ENCODE data around the gene CAPN1. TPM values are rescaled to one million over a fixed set of nuclear protein-coding genes. Genes with fewer than 3 reads are reported as not detected.

The CAPN1 gene
- total and polyA plus RNA-seq, 2 donors (not counting 1 experiment from before 2014, with no cell fraction given): 192 to 202 TPM

- Histone ChIP-seq H3K4me2 (replicated peaks; ENCODE audit: low read depth, low read length, poor library complexity, severe bottlenecking) (no peak overlapping the region), H3K9me3 (ENCODE audit: control extremely low read depth in 1 of 3, control insufficient read depth in 2 of 3, insufficient read depth in 1 of 3, low read length in 2 of 3) (no peaks in the 10 kb centered on the region), H3K27me3 (replicated peaks in 1 of 4; ENCODE audit: control extremely low read depth in 1 of 4, control insufficient read depth in 3 of 4, insufficient read depth in 4 of 4, low read length in 3 of 4) (no peaks in the 10 kb centered on the region), H3K36me3 (replicated peaks in 1 of 2; ENCODE audit: control extremely low read depth in 1 of 2, control insufficient read depth in 1 of 2, extremely low read depth in 1 of 2, insufficient read depth in 2 of 2, low read length in 1 of 2) (no peaks in the 10 kb centered on the region), H3K79me2 (ENCODE audit: control insufficient read depth, insufficient read depth, low read length) (no peaks in the 10 kb centered on the region), H3K4me3 (ENCODE audit: control extremely low read depth in 1 of 5, extremely low read depth in 1 of 5, insufficient read depth in 1 of 5, low read depth in 2 of 5, low read length in 4 of 5) (no peak overlapping the region), H3K9ac (ENCODE audit: low read length) (no peak overlapping the region), H3K4me1 (ENCODE audit: control insufficient read depth in 2 of 2, insufficient read depth in 2 of 2, low read length in 2 of 2) (peaks cover 21 to 24% of the 10 kb centered on the region in 2 donors), H2AFZ (ENCODE audit: insufficient read depth, low read depth, low read length, poor library complexity, severe bottlenecking) (peak overlapping the region; percentile 63), H4K20me1 (ENCODE audit: control insufficient read depth, insufficient read depth, low read length, poor library complexity, severe bottlenecking) (no peaks in the 10 kb centered on the region), H3K27ac (ENCODE audit: low read length in 2 of 2) (no peak overlapping the region)
- intact Hi-C loops (cut with micrococcal nuclease): no loop called here
- H3K27ac Mint-ChIP-seq: peak overlapping the region; percentile 15
- CTCF ChIA-PET: interaction anchor here (0.7 to 1.1 kb wide), 2 partner anchors 10 to 16 kb away, joined by 3 read pairs; no protein-coding TSS in a partner anchor
- ATAC-seq (ENCODE audit: low read depth): no peak
- POLR2A ChIA-PET: no interaction called here
- 35% methylated on average over 10 of the region's 12 CpGs for WGBS (ENCODE audit: insufficient coverage)
- DNase-seq: peak; percentile 16
- H3K27me3 Mint-ChIP-seq: no peaks in the 10 kb centered on the region
- H3K4me1 Mint-ChIP-seq: peaks cover 35% of the 10 kb centered on the region
- H3K4me3 Mint-ChIP-seq: peak overlapping the region; percentile 38
- H3K9me3 Mint-ChIP-seq (ENCODE audit: insufficient read depth): no peaks in the 10 kb centered on the region
- no peak for TF ChIP-seq CTCF (IDR thresholded peaks at IDR 0.05)
- TF ChIP-seq EZH2 (IDR thresholded peaks at IDR 0.05; ENCODE audit: borderline replicate concordance, insufficient read depth, low read depth, low read length, poor library complexity, severe bottlenecking): no peak
Observed at GRCh38 chr11:65150509-65151299, 31.0 kb upstream of the CAPN1 start.

GRCh38 chr11:65151331-65151899 is 30.3 kb upstream of the CAPN1 start:
- Mint-ChIP-seq H3K4me3 (peak overlapping the region; percentile 8), H3K27me3 (no peaks in the 10 kb centered on the region), H3K4me1 (peaks cover 28% of the 10 kb centered on the region), H3K9me3 (ENCODE audit: insufficient read depth) (no peaks in the 10 kb centered on the region), H3K27ac (peak overlapping the region; percentile 15)
- ATAC-seq (ENCODE audit: low read depth) (no peak), DNase-seq (no peak)
- H3K4me3 ChIP-seq (ENCODE audit: control extremely low read depth in 1 of 5, extremely low read depth in 1 of 5, insufficient read depth in 1 of 5, low read depth in 2 of 5, low read length in 4 of 5): no peak overlapping the region
- H3K9ac ChIP-seq (ENCODE audit: low read length): no peak overlapping the region
- no peaks in the 10 kb centered on the region for H3K9me3 ChIP-seq (ENCODE audit: control extremely low read depth in 1 of 3, control insufficient read depth in 2 of 3, insufficient read depth in 1 of 3, low read length in 2 of 3)
- no peak for TF ChIP-seq CTCF (IDR thresholded peaks at IDR 0.05)
- no peak for TF ChIP-seq EZH2 (IDR thresholded peaks at IDR 0.05; ENCODE audit: borderline replicate concordance, insufficient read depth, low read depth, low read length, poor library complexity, severe bottlenecking)
- H3K79me2 ChIP-seq (ENCODE audit: control insufficient read depth, insufficient read depth, low read length): no peaks in the 10 kb centered on the region
- no peaks in the 10 kb centered on the region for H3K27me3 ChIP-seq (replicated peaks in 1 of 4; ENCODE audit: control extremely low read depth in 1 of 4, control insufficient read depth in 3 of 4, insufficient read depth in 4 of 4, low read length in 3 of 4)
- peaks cover 14 to 17% of the 10 kb centered on the region in 2 donors for H3K4me1 ChIP-seq (ENCODE audit: control insufficient read depth in 2 of 2, insufficient read depth in 2 of 2, low read length in 2 of 2)
- WGBS (ENCODE audit: insufficient coverage): 52% methylated on average over 3 of the region's 3 CpGs
- CTCF ChIA-PET: interaction anchor here (1.1 to 1.3 kb wide), 2 partner anchors 11 to 40 kb away, joined by 3 read pairs; partner anchors contain the start of gene TM7SF2
- intact Hi-C loops (cut with micrococcal nuclease): no loop called here
- no peak overlapping the region for H3K4me2 ChIP-seq (replicated peaks; ENCODE audit: low read depth, low read length, poor library complexity, severe bottlenecking)
- no peak overlapping the region for H3K27ac ChIP-seq (ENCODE audit: low read length in 2 of 2)
- POLR2A ChIA-PET: interaction anchor here (0.6 kb wide), 1 partner anchor 789 kb away, joined by 5 read pairs; no protein-coding TSS in a partner anchor
- H2AFZ ChIP-seq (ENCODE audit: insufficient read depth, low read depth, low read length, poor library complexity, severe bottlenecking): peak overlapping the region; percentile 33
- H4K20me1 ChIP-seq (ENCODE audit: control insufficient read depth, insufficient read depth, low read length, poor library complexity, severe bottlenecking): no peaks in the 10 kb centered on the region
- no peaks in the 10 kb centered on the region for H3K36me3 ChIP-seq (replicated peaks in 1 of 2; ENCODE audit: control extremely low read depth in 1 of 2, control insufficient read depth in 1 of 2, extremely low read depth in 1 of 2, insufficient read depth in 2 of 2, low read length in 1 of 2)
